NCI-H748 treated with DMSO at 0.1 percent for 48 hours (cell line): Measurements from ENCODE around the gene RNF17.

Source experiments
- DNase-seq: peaks from one replicate; lab custom pipeline; 2025; lab: John Stamatoyannopoulos, UW

The RNF17 gene

DNA sequence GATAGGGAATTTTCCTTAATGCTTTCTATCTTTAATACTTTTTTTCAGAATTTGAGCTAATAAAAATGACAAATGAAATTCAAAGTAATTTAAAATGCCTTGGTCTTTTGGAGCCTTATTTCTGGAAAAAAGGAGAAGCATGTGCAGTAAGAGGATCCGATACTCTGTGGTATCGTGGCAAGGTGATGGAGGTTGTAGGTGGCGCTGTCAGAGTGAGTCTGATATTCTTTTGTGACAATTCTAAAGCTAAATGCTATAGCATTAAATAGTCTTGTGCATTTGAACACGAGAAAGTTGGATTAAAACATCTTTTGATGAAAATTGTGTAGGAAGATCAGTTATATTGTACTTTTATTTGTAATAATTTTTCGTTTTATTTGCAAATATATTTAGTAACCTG, 95.0 kb downstream of the RNF17 start:
- DNase-seq = no peak

GRCh38 chr13:24860770-24861169, 96.8 kb downstream of the RNF17 start:
- DNase-seq = no peak

DNA sequence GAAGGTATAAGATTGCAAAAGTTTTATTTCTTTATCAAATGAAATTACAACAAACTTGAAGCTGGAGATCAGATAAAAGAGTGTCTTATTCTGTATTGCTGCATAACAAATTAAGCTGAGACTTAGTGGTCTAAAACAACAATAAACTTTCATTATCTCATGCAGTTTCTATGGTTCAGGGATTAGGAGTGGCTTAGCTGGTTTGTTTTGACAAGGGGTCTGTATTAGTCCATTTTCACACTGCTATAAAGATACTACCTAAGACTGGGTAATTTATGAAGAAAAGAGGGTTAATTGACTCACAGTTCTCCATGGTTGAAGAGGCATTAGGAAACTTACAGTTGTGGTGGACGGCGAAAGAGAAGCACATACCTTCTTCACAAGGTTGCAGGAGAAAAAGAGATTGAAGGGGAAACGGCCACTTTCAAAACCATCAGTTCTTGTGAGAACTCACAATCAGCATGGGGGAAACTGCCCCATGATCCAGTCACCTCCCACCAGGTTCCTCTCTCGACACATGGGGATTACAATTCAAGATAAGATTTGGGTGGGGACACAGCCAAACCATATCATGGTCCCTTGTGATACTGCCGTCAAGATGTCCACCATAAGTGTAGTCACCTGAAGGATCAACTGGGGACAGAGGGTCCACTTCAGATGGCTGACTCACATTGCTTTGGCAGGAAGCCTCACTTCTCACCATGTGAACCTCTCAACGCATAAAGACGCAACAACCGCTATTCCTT, 97.8 kb downstream of the RNF17 start:
- no peak for DNase-seq

GRCh38 chr13:24863748-24864540, 100.0 kb downstream of the RNF17 start:
- no peak for DNase-seq

DNA sequence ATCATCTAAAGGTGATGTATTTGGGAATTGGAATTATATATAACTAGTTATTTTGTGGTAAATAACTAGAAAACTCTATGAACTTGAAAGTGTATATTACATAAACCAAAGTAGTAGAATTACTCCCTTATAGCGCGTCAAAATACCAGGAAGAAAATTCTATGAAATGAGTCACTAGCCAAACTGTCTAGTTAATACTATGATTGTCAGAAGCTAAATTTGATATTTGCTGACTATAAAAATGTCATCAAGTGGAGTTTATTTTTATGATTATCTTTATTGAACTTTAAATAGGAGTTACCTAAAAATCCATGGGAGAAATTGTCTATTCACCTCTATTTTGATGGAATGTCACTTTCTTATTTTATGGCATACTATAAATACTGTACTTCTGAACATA, 100.6 kb downstream of the RNF17 start:
- DNase-seq = no peak

DNA sequence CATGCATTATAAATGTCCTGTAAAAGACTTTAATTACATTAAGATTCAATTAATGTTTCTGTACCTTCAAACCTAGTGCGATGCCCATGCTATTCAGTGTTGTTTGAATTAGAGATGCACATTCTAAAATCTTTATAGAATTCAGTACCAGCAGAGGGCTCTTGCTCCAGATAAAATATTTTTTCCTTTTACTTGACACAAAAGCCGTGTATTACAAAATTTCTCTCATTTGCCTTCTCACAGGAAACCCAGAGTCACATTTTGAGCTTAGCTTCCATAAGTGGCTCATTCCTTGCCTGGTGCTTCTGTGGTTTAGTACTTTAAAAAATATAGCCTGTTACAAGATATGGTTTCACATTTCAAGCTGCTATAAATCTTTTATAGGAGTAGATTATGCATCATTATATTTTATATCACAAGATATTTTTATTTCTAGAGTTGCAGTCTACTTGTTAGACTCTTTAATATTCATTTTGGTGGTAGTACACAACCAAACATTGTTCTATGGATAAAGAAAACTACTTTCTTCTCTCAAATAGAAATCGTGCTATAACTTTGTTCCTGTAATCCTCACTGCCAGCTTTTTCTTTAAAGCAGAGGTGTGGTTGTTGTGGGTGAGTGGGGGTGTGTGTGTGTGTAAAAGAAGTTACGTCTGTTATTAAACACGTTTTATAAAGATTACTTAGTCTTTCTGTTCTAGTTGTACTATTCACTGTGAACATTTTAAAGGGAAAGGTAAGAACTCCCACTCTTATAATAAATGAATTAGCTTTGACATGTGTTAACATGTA, 101.4 kb downstream of the RNF17 start:
- no peak for DNase-seq

DNA sequence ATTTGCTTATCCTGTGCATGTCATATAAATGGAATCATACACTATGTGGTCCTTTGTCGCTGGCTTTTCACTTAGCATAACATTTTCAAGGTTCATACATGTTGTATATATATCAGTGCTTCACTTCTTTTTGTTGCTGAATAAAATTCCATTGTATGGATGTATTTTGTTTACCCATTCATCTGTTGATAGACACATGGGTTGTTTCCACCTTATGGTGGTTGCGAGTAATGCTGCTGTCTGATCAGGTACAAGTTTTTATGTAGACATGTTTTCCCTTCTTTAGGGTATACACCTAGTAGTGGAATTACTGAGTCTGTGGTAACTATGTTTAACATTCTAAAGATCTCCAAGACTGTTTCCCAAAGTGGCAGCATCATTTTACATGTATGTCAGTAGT, 102.5 kb downstream of the RNF17 start:
- DNase-seq = no peak

DNA sequence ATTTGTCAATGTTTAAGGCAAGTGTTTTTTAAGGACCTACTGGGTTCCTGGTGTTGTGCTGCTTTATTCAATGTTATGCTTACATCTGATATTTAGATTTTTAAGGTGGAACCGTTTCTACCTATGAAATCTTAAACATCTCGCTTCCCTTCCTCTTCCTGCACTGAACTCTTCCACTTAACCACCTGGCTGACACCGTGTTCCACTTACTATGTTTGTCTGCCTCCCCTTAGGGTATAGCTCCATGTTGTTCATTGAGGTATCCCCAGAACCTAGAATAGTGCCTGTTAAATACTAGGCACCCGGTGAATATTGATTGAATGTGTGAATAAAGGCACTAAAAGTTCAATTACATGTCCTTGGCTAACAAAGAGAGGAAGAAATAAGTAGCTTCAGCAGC, 104.9 kb downstream of the RNF17 start:
- no peak for DNase-seq

DNA sequence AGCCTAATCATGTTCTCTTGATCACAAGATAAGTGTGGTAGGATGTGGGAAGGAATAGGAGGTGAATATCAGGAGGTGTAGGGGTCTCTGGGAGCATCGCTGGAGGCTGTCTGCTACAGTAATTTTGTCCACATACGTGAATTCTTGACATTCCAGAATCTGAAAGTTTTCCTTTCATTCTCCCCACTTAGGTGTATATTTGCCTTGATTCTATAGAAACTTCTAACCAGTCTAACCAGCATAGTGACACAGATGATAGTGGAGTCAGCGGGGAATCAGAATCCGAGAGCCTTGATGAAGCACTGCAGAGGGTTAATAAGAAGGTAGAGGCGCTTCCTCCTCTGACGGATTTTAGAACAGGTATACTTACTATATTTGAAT, 106.4 kb downstream of the RNF17 start:
- no peak for DNase-seq

DNA sequence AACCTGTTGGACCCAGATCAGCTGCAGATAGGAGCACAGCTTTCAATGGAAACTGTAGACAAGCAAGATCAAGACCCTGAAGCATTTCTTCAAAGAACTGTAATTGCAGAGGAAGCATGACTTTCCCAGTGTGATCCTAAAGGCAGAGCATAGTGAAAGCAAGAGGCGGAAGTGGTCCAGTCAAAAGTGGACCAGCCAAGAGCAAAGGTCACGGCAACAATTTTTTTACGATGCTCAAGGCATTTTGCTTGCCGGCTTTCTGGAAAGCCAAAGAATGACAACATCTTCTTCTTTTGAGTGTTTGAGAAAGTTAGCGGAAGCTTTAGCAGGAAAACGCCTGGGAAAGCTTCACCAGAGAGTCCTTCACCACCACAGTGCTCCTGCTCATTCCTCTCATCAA, 111.6 kb downstream of the RNF17 start:
- DNase-seq = no peak

GRCh38 chr13:24877531-24877930, 113.6 kb downstream of the RNF17 start:
- DNase-seq = no peak

GRCh38 chr13:24878340-24878739, 114.4 kb downstream of the RNF17 start:
- DNase-seq = no peak

- no peak for DNase-seq
These were observed 118.7 kb downstream of the RNF17 start for GRCh38 chr13:24882665-24883064.

GRCh38 chr13:24887759-24888158, 123.8 kb downstream of the RNF17 start:
- no peak for DNase-seq

DNA sequence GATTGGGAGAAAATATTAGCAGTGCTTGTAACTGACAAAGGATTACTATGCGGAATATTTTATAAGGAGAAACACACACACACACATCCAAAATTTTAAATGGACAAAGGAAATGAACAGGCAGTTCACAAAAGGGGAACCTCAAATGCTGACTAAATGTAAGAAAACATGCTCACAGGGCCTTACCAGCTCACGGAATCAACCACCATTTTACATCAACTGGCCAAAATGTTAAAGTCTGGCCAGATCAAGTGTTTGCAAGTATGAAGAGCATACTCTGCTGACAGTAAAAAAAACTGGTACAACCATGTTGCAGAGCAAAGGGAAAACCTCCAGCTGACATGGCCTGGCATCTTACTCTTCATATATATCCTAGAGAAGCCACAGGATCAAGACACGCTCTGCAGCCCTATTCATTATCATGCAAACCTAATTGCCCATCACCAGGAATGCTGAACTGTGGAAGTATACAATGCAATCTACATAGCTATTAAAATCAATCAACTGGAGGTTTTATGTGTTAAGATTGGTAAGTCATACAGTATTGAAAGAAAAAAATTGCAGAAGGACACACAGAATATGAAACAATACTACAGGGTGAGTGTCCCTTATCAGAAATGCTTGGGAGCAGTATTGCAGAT, 124.4 kb downstream of the RNF17 start:
- no peak for DNase-seq

- DNase-seq = no peak
These were observed 126.3 kb downstream of the RNF17 start for GRCh38 chr13:24890256-24890655.

DNA sequence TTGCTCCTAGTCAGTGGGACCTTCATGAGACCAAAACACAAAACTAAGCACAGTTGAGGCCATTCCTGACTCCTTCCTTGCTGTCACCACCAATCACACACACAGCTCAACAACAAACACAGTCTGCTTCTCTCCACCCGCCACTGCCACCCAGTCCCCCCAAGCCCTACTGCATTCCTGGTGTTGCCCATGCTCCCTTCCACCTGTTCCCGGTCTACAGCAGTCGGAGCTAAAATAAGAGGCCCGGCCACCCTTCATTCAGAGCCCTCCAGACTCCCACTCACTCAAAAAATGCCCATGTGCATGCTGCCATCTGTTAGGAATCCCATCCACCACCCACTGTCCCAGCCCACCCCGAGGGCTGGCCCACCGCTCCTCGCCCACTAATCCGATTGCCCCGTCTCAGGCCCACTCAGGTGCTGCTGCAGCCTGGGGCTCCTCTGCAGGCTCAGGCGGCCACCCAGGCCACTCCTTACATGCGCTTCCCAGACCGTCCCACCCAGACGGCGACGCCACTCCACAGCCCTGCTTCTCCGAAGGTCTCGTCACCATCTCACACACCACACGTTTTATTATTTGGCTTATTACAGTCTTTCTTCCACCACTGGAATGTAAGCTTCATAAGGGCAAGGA, 127.6 kb downstream of the RNF17 start:
- no peak for DNase-seq

- DNase-seq = no peak
These were observed 128.9 kb downstream of the RNF17 start for GRCh38 chr13:24892829-24893228.

DNA sequence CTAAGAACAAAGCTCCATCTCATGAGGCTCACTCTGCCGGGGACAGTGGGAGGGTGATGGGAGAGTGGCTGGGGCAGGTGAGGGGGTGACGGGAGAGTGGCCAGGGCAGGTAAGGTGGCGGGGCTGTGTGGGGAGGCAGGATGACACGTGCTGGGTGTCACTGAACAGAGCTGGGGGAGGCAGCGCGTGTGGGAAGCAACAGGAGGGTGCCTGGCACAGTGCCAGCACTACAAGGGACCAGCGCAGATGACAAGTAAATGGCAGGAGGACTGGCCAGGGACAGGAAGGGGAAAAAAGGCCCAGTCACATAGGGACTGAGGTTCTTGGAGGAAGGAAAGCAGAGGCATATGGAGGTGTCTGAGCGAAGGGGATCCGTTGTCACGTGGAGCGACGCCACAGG, 129.9 kb downstream of the RNF17 start:
- DNase-seq = no peak

DNA sequence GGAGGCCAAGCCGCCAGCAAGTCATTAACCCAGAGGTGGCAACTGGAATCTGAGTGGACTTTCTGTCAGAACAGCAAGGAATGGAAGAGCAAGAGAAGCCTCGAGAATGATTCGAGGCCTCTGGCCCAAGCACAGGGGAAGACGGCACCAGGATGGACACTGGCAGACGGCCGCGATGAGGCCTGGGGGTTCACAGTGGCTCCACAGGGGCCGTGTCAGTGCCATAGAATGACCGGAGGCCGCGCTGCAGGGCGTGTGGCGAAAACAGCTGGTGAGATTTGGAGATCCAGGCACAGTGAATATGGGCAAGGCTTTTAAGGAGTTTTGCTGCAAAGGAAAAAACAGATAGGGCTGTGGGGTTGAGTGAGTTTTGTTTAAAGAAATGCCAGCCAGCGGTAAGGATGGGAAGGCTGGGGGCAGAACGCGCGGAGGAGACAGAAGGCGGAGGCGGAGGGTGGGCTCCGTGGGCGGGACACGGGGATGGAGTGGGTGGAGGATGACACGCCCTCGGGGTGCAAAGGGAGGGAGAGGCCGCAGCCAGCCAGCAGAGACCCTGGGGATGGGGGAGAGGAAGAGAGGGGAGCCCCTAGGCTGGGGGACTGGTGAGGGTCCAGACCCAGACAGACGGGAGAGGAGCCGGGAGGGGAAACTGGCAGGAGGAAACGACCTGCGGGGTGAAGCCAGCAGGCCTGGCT, 130.5 kb downstream of the RNF17 start:
- DNase-seq = no peak

DNA sequence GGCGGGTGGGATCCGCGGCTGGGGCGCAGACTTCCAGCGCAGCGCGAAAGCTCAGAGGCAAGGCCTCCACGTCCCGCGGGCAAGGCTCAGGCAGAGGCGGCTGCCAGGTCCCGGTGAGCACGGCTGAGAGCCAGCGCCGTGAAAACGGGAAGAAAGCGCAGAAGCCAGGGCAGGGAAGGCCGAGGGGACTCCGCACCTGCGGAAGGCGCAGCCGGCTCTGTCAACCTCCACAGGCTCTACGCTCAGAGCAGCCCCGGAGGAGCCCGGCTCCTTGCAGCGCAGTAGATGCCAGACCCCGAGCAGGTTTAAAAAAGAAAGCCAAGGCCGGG, 131.0 kb downstream of the RNF17 start:
- DNase-seq = no peak
